ENCODE data around the gene TOB1.

The TOB1 gene

DNA sequence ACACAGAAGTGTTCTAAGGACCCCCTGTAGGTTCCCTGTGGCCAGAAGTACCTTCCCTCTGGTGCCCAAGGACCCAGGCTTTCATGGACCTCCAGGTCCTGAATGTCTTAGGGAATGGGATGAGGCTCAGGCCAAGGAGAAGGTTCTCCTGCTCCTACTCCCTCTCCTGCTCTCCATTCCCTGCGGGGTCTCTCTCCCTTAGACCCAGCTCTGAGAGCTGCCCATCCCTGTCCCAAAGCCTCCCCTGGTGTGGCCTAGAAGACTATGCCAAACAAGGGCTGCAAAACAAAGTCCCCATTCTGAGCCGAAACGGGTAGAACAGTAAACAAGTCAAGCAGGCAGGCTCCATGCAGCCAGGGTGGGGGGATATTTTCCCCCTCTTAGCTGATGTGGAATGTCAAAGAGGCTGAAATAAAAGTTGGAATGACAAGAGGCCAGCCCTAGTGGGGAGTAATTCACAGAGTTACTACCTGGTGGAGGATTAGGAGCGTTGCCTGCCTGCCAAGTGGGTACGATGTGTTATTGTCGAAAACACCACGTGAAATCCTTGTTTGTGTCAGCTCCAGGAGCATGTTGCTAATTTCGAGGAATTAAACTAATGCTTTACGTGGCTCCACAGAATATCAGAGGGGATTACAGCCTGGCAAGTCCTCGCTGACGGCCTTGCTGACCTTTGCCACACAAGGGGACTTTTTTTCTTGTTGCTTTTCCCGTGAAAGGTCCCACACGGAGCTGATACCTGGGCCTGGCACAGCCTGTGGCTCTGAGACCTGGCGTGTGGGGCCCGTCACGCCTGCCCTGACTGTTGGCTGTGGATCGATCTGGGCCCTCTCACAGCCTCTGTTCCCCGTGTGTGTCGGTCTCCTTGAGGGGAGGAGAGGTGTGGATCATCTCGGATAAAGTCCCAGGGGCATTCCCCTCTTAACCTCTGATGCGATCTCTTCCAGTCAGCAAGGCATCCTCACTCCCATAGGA lies 27.9 kb downstream of the TOB1 start:
- intact Hi-C loops (cut with DNase I): no loop called here
- peak in 33 of 42 donors; percentile 39 to 82 (median 69) for DNase-seq

DNA sequence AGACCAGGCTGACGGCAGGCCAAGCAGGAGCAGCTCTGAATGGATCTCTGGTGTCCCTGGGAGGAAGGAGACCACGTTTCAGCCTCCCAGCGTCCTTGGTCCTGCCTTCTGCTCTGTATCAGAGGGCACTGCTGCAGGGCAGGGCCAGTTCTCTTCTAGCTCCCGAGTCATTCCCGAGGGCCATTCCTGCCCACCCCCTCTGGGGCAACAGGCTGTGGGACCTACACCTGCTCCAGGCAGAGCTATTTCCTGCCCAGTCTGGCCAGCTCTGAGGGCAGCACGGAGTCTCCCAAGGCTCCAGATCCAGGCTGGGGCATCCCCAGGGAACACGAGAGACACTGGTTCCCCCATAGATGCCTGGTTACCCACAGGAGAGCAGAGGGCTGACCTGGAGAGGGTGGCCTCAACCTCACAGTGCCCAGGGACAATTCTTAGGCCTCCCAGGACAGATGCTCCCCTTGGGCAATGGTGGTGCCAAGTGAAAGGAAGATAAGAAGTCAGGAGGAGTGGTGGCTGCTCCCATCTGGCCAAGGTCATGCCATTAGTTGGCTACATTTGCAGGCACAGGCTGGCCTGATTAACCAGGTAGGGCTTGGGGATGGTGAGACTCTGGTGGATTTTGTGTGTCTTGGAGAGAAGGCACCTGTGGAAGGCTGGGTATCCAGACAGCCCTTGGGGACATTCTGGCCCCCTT lies 28.7 kb downstream of the TOB1 start:
- intact Hi-C loops (cut with DNase I): no loop called here
- no peak for DNase-seq

DNA sequence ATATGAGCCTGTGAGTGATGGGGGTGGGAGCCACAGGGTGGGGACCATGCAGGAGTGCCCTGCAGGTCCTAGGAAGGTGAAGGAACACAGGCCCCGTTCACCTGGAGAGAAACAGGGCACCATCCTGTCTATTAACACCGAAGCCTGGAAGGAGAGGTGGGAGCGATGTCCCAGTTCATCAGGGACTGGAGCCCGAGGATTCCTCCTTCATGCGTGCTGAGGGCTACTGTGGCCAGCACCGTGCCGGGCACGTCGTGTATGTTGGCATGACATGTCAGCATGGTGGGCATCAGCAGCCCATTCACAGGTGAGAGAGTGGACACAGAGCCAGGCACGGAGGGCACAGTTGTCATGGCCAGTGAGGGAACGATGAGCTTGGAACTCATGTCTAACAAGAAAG lies 29.3 kb downstream of the TOB1 start:
- no peak for DNase-seq
- intact Hi-C loops (cut with DNase I): no loop called here

DNA sequence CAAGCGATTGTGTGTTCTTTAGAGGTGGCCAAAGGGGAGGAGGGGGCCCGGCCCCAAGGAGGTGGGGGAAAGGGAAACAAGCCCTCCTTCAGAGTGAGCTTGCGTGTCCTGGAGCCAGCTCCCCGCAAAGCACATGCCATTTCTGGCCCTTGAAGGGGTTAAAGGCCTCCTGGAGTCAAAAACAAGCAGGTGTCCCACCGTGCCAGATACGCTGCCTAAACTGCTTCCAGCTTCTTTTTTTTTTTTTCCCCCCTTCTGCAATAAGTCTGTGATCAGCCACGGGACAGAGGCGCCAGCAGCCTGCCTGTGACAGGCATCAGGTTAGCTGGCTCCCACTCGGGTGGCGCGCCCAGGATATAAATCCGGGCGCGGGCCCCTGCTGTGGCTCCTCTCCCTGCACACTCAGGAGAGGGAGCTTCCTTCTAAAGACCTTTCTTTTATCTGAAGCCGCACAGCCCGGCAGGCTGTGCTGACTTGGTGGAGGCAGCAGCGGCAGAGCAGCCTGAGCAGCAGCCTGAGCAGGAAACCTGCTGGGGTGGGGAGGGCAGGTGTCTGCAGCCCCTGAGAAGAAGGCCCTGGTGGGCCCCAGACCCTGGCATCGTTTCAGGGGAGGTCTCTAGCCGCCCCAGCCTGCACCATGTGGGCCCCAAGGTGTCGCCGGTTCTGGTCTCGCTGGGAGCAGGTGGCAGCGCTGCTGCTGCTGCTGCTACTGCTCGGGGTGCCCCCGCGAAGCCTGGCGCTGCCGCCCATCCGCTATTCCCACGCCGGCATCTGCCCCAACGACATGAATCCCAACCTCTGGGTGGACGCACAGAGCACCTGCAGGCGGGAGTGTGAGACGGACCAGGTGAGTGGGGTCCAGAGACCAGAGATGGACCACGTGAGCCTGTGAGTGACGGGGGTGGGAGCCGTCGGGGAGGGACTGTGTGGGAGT lies 30.6 kb downstream of the TOB1 start, which contains the start of gene WFIKKN2:
TSS of gene WFIKKN2 (plus strand) at position 286 of the 934 bp plus-strand sequence. CDS start at position 638, 352 bp downstream.
- intact Hi-C loops (cut with DNase I): no loop called here
- DNase-seq: peak in 2 of 42 donors; percentile 15 to 26

DNA sequence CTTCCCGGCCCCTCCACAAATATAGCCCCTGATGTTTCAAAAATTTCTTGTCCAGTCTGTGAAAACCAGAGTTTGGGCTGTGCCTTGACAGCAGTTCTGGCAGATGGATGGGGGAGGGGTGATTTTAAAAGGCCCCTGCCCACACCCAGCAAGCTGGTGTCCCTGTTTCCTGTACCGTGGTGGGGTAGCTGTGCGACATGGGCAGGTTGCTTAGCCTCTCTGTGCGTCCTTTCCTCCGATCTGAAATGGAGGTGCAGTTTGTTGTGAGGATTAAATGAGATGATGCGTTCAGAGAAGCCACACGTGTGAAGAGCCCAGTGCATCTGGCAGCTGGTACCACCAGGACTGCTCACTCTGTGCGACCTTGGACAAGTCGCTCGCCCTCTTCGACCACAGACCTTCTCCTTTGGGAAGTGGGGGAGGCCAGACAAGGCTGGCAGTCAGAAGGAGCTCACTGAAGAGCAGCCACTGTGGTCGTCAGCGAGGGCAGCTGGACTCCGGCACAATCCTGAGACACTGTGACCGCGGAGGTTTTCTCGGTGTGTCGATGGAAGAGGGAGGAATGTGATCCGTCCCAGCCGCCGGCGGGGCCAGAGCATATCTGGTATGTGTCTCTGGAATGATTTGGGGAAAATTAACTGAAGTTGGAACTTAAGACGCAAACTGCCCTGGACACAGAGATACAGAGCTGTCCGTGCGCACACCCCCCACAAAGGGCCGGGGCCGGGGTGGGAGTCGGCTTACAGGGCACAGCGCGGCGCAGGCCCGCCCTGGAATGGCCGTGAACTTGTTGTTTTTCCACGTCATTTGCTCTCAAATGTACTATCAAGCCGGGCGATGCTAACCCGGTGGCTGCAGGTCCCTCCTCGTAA lies 31.5 kb downstream of the TOB1 start:
- peak in 2 of 42 donors; percentile 5 to 7 for DNase-seq
- intact Hi-C loops (cut with DNase I): no loop called here

DNA sequence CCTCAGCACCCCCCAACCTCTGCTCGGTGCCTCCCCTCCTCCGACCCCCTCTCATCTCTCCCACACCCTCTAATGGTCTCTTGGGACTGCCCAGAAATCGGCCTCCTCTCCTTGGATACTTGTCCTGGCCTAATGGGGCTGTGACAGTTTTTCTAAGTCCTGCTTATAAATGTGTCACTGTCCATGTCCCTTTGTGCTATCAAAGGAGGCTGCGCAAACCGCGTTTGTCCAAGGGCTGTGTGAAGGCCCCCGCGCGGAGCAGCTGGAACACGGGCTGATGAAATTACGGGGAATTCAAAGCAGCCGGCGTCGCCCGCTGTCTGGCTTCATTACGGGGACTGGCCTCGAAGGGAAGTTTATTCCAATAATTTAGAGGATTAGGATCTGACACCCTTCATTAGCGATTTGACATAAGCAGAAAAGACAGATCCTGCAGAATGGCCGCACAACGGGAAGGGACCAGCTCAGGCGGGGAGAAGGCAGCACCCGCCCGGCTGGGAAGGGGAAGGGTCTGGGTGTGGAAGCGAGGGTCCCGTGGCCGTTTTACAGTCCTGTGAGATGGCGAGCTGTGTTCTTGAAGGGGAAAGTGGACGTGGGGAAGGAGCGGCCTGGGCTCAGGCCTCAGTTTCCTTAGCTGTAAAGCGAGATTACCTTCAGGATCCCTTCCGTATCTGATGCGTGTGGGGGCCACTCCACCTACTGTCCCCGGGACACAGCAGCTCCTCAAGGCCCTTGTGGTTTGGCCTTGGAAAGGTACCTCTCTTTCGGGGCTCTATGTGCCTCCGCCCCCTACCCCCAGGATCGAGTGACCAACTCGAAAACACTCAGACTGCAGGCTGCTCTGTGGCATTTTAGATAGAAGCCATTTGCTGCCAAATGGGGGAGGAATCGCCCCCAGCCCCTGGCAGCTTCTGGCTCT lies 32.4 kb downstream of the TOB1 start:
- peak in 2 of 42 donors; percentile 18 to 28 for DNase-seq
- intact Hi-C loops (cut with DNase I): no loop called here

DNA sequence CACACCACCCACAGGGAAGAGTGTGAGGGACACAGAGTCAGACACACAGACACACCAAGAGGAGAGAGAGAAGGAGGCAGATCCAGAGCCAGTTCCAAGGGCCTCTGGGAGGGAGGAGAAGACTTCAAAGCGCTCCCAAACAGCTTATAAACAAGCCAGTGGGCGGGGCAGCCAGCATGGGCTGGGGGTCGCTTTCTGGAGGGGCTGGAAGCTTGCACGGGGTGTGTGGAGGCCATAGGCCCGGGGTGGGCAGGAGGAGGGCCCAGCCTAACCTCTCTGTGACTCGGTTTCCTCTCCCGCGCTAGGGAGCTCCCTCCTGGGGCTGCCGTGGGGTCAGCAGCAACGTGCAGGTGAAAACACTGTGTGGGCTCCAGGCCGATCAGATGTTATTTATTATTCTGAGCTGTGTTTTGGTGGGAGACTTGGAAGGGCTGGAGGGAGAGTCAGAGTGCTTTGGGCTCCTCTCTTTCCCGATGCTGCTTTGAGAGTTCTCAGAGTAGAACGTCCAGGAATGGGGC lies 33.2 kb downstream of the TOB1 start:
- intact Hi-C loops (cut with DNase I): no loop called here

DNA sequence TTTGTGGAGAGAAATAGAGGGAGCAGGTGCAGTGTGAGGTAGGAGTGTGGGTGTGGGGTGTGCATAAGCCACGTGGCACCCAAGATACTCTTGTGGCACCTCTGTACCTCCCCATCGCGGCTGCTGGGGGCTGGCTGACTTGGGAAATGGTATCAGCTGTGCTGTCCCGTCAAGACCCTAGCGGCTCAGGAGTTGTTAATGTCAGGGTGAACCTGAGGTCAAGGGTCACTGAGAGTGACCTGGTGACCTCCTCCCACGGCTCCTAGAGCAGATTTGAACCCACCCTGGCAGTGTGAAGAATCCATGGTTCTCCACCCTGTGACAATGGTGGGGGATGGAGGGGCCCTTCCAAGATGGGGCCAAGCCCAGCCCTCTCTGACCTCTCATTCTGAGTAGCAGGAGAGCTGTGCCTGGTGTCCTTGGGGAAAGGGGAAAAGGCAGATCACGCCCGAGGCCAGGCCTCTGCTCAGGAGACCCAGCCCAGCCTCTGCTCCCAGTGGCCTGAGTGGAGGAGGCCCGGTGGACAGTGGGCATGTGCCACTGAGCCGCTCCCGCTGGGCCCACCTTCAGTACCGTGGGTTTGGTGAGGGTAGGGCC lies 33.8 kb downstream of the TOB1 start:
- intact Hi-C loops (cut with DNase I): no loop called here

More for the DNA sequence above, 33.2 kb downstream of the TOB1 start:
- DNase-seq: peak in 1 of 42 donors; percentile 19

DNA sequence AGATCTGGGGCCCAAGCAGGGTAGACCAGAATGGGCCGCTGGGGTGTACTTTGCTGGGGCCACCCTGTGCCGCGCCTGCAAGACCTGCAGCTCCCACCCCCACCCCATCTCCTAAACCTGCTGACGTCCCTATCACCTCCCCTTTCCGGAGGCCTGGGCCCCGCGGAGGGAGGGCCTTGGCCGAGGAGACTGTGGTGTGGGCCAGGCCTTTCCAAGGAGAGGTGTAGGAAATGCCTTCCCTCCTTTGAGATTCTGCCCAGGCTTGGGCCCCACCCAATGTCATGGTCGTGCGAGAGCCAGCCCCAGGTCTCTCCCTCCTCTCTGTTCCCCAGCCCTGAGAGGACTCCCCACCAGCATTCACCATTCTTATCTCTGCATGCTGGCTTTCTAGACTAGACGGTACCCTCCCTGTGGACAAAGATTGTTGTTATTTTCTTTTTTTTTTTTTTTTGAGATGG lies 34.7 kb downstream of the TOB1 start:
- DNase-seq: no peak
- intact Hi-C loops (cut with DNase I): no loop called here

More for the DNA sequence above, 33.8 kb downstream of the TOB1 start:
- DNase-seq: no peak

DNA sequence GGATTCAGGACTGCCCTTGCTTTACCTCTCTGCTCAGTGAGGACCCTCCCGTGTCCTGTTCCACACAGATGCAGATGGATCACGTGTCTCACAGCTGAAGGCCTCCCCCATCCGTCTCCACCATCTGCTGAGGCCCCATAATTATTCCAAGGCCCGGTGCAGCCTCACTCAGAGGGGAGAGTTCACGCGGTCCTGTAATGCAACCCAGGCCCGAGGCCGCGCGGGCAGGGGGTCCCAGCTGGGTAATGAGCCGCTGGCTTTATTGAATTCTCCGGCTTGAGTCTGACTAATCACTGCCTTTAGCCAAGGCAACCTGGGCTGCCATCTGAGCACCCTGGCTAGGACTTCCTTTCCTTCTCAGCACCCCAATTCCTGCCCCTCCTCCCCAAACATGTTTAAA lies 35.2 kb downstream of the TOB1 start:
- no peak for DNase-seq
- intact Hi-C loops (cut with DNase I): no loop called here

DNA sequence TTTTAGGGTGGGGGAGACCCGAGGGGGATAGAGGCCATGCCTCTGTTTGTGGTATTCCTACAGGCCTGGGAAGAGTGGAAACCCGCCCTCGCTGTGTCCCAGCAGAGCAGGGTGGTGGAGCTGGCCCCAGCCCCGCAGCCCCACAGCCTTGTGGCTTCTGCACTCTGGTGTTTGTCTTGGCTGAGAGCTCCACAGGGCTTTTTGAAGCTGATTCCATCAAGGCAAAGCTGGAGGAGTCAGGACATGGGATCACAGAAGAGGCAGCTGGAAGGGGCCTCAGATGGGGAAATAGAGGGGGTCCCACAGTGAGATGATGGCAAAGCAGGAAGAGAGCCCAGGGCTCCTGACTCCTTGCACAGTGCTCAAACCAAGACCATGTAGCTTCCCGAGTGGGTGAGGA lies 35.8 kb downstream of the TOB1 start:
- DNase-seq: no peak
- intact Hi-C loops (cut with DNase I): no loop called here

DNA sequence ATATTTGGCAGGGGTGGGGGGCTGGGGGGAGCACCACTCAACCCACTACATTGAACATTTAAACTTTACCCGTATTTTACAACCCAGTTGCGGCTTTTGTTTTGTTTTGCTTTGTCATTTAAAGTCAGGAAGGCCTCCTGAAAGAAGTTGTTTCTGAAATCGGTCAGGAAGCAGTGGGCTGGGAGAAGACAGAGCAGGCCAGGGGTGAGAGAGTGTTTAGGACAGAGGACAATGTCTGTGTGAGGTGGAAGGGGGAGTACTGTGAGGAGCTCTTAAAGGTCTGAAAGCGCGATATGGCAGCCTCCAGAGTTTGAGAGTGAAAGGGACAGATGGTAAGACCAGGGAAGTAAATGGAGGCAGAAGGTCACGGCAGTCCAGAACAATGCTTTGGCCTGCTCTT lies 36.8 kb downstream of the TOB1 start:
- intact Hi-C loops (cut with DNase I): no loop called here
- no peak for DNase-seq

DNA sequence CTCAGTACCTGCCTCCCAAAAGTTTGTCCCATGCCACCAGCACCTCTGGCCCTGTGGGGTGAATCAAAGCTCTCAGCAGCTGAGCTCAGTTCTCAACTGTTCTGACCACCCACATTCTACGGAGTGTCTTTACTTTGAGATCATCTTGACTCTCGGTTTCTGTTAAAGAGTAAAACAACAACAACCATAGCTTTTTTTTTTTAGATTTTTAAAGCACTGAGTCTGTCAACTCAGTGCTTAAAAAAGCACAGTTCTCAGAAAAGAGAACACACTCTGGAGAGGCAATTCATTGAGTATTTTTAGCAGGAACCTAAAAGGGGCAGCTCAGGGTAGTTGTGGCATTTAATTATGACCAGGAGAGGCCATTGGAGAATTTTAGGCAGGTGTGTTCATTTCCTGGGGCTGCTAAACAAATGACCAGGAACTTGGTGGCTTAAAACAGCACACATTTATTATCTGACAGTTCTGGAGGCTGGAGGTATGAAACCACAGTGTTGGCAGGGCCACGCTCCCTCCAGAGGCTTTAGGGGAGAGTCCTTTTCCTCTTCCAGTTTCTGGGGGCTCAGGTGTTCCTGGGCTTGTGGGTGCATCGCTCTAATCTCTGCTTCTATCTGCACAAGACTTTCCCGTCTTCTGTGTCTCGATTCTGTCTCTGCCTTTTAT lies 37.5 kb downstream of the TOB1 start:
- DNase-seq: no peak
- intact Hi-C loops (cut with DNase I): no loop called here

DNA sequence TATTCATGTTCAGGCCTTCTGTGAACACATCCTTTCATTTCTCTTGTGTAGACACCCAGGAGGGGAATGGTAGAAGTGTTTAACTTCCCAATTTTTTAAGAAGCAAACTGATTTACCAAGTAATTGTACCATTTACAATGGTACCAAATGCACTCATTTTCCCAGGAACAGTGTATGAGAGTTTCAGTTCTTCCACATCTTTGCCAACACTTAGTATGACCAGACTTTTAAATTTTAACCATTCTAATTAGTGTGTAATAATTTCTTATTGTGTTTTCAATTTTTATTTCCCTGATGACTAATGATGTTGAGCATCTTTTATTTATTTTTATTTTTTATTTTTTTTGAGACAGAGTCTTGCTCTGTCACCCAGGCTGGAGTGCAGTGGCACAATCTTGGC lies 41.0 kb downstream of the TOB1 start:
- no peak for DNase-seq
- intact Hi-C loops (cut with DNase I): no loop called here

DNA sequence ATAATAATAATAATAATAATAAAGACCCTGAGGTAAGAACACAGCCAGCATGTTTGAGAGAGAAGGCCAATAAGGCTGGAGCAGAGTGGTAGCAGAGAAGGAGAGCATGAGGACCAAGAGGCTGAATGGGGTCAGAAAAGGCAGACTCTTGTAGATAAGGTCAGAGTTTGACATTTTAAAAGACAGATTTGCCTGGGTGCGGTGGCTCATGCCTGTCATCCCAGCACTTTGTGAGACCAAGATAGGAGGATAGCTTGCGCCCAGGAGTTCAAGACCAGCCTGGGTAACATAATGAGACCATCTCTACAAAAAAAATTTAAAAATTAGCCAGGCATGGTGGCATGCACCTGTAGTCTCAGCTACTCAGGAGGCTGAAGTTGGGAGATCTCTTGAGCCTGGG lies 41.7 kb downstream of the TOB1 start:
- DNase-seq: no peak
- intact Hi-C loops (cut with DNase I): no loop called here

DNA sequence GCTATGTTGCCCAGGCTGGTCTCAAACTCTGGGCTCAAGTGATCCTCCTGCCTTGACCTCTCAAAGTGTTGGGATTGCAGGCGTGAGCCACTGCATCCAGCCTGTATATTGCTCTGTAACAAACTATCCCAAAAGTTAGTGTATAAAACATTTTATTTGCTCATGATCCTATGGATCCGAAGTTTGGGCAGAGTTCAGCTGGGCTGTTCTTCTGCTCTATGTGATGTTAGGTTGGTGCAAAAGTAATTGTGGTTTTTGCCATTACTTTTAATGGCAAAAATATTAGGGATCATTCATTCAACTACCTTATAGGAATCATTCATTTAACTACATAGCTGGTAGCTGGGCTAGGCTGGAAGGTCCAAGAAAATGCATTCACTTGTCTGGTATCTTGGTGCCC lies 43.6 kb downstream of the TOB1 start:
- intact Hi-C loops (cut with DNase I): no loop called here
- DNase-seq: no peak
